H9 (cell line): ENCODE measurements around the gene SEC61A1. TPM values are rescaled to one million over a fixed set of nuclear protein-coding genes. Genes with fewer than 3 reads are reported as not detected.

Source experiments
- DNase-seq: peaks from one replicate; pipeline ENCODE4 v3.0.0-alpha.2; 2017
- H2AFZ ChIP-seq: one replicate; pipeline ENCODE4 v1.6.1; 2013; ENCODE audit warnings: mild to moderate bottlenecking, low read length, control low read depth, moderate library complexity
- H2AK5ac ChIP-seq: 2 replicates; pipeline ENCODE4 v1.6.1; 2013; ENCODE audit warnings: low read length, control low read depth, mixed read lengths; ENCODE audit not compliant: insufficient read length
- H2BK120ac ChIP-seq: one replicate; pipeline ENCODE4 v1.6.1; 2013; ENCODE audit warnings: low read depth, mild to moderate bottlenecking, low read length, control low read depth, inconsistent platforms; ENCODE audit not compliant: poor library complexity, severe bottlenecking
- H2BK12ac ChIP-seq: 2 replicates; pipeline ENCODE4 v1.6.1; 2013; ENCODE audit warnings: low read length, control low read depth, mixed read lengths, low read depth; ENCODE audit not compliant: insufficient read length
- H2BK15ac ChIP-seq: 2 replicates; pipeline ENCODE4 v1.6.1; 2013; ENCODE audit warnings: low read depth, low read length, control low read depth
- H2BK20ac ChIP-seq: one replicate; pipeline ENCODE4 v1.6.1; 2013; ENCODE audit warnings: low read depth, mild to moderate bottlenecking, low read length, control low read depth, inconsistent platforms; ENCODE audit not compliant: poor library complexity, severe bottlenecking
- H2BK5ac ChIP-seq: 2 replicates; pipeline ENCODE4 v1.6.1; 2013; ENCODE audit warnings: low read length, control low read depth, mixed read lengths; ENCODE audit not compliant: insufficient read length
- H3K14ac ChIP-seq: 2 replicates; pipeline ENCODE4 v1.6.1; 2013; ENCODE audit warnings: low read length, control low read depth; ENCODE audit not compliant: insufficient read depth
- H3K18ac ChIP-seq: 2 replicates; pipeline ENCODE4 v1.6.1; 2013; ENCODE audit warnings: low read depth, mild to moderate bottlenecking, mixed read lengths, low read length, control low read depth; ENCODE audit not compliant: insufficient read length
- H3K23ac ChIP-seq: 2 replicates; pipeline ENCODE4 v1.6.1; 2013; ENCODE audit warnings: low read length, control low read depth, mixed read lengths, low read depth; ENCODE audit not compliant: insufficient read length
- H3K23me2 ChIP-seq: 2 replicates; pipeline ENCODE4 v1.6.1; 2013; ENCODE audit warnings: low read depth, mild to moderate bottlenecking, mixed read lengths, low read length, control low read depth; ENCODE audit not compliant: insufficient read length, poor library complexity, severe bottlenecking
- H3K27ac ChIP-seq: 2 replicates; pipeline ENCODE4 v1.5.1; 2013; ENCODE audit warnings: low read length, control low read depth, mixed read lengths, low read depth; ENCODE audit not compliant: insufficient read length
- H3K27me3 ChIP-seq: 2 replicates; pipeline ENCODE4 v1.6.1; 2013; ENCODE audit warnings: low read length, control low read depth, inconsistent platforms; ENCODE audit not compliant: insufficient read depth
- H3K4ac ChIP-seq: 2 replicates; pipeline ENCODE4 v1.6.1; 2013; ENCODE audit warnings: low read depth, mild to moderate bottlenecking, control low read depth, inconsistent platforms, low read length, moderate library complexity
- H3K4me1 ChIP-seq: 2 replicates; pipeline ENCODE4 v1.6.1; 2013; ENCODE audit warnings: low read length, control low read depth, inconsistent platforms; ENCODE audit not compliant: insufficient read depth
- H3K4me2 ChIP-seq: 2 replicates; pipeline ENCODE4 v1.6.1; 2013; ENCODE audit warnings: low read length, control low read depth, mixed read lengths; ENCODE audit not compliant: insufficient read length, insufficient read depth
- H3K56ac ChIP-seq: 2 replicates; pipeline ENCODE4 v1.6.1; 2013; ENCODE audit warnings: low read depth, mild to moderate bottlenecking, mixed read lengths, low read length, control low read depth; ENCODE audit not compliant: insufficient read length
- H3K79me1 ChIP-seq: 2 replicates; pipeline ENCODE4 v1.6.1; 2013; ENCODE audit warnings: low read depth, mild to moderate bottlenecking, moderate library complexity, low read length, control low read depth, inconsistent platforms; ENCODE audit not compliant: insufficient read depth, poor library complexity, severe bottlenecking
- H3K79me2 ChIP-seq: 2 replicates; pipeline ENCODE4 v1.6.1; 2013; ENCODE audit warnings: low read length, control low read depth, inconsistent platforms; ENCODE audit not compliant: insufficient read depth
- H3K9ac ChIP-seq: 2 replicates; pipeline ENCODE4 v1.6.1; 2013; ENCODE audit warnings: low read length, control low read depth, mixed read lengths; ENCODE audit not compliant: insufficient read length; ENCODE audit errors: extremely low read depth
- H3K9me3 ChIP-seq: one replicate; pipeline ENCODE4 v1.6.1; 2013; ENCODE audit warnings: low read depth, low read length, inconsistent platforms; ENCODE audit not compliant: control insufficient read depth
- H3T11ph ChIP-seq: one replicate; pipeline ENCODE4 v1.6.1; 2013; ENCODE audit warnings: mild to moderate bottlenecking, low read length, control low read depth, inconsistent platforms
- H4K20me1 ChIP-seq: one replicate; pipeline ENCODE4 v1.6.1; 2013; ENCODE audit not compliant: control insufficient read depth, insufficient read length, insufficient read depth
- H4K5ac ChIP-seq: 2 replicates; pipeline ENCODE4 v1.6.1; 2013; ENCODE audit warnings: low read depth, mild to moderate bottlenecking, mixed read lengths, low read length, control low read depth; ENCODE audit not compliant: insufficient read length
- H4K8ac ChIP-seq: replicated peaks from 2 replicates; pipeline ENCODE4 v1.6.1; 2013; ENCODE audit warnings: low read length, control low read depth, mixed read lengths, low read depth; ENCODE audit not compliant: insufficient read length
- H4K91ac ChIP-seq: 2 replicates; pipeline ENCODE4 v1.6.1; 2013; ENCODE audit warnings: low read depth, mild to moderate bottlenecking, moderate library complexity, mixed read lengths, low read length, control low read depth; ENCODE audit not compliant: insufficient read length
- H3K27ac Mint-ChIP-seq, 3 experiments: 2 replicates in 2 of 3; 3 replicates in 1 of 3; pipeline ENCODE4 v1.8.0; 2020 to 2021; ENCODE audit warnings: mixed read lengths in 3 of 3, mild to moderate bottlenecking in 1 of 3, moderate library complexity in 1 of 3
- H3K27me3 Mint-ChIP-seq: 2 replicates; pipeline ENCODE4 v1.8.0; 2021; ENCODE audit warnings: low read depth, mild to moderate bottlenecking, moderate library complexity, mixed read lengths
- H3K36me3 Mint-ChIP-seq, 3 experiments: 2 replicates in 2 of 3; 3 replicates in 1 of 3; pipeline ENCODE4 v1.8.0; 2020 to 2021; ENCODE audit warnings: low read depth in 3 of 3, mixed read lengths in 3 of 3; ENCODE audit not compliant: insufficient read depth in 1 of 3
- H3K4me1 Mint-ChIP-seq, 2 experiments: 2 replicates each; pipeline ENCODE4 v1.8.0; 2020; ENCODE audit warnings: mixed read lengths in 2 of 2
- H3K4me3 Mint-ChIP-seq, 2 experiments: 2 replicates in 1 of 2; 3 replicates in 1 of 2; pipeline ENCODE4 v1.8.0; 2020 to 2021; ENCODE audit warnings: mild to moderate bottlenecking in 2 of 2, mixed read lengths in 2 of 2, moderate library complexity in 1 of 2
- H3K9me3 Mint-ChIP-seq, 2 experiments: 2 replicates in 1 of 2; 3 replicates in 1 of 2; pipeline ENCODE4 v1.8.0; 2020; ENCODE audit warnings: mild to moderate bottlenecking in 2 of 2, mixed read lengths in 2 of 2, moderate library complexity in 1 of 2
- WGBS: extraction: QIAGEN DNeasy Blood & Tissue Kit; methylation state at CpG from one replicate; pipeline ENCODE4 v1.1.7; 2013; ENCODE audit warnings: missing lambda C conversion rate, low lambda C conversion rate, mixed read lengths; ENCODE audit not compliant: insufficient read length; ENCODE audit errors: extremely low coverage; 5-methylcytosine and 5-hydroxymethylcytosine counted together
- total RNA-seq: library from RNA; stranded (reverse); gene quantifications from 2 replicates; pipeline ENCODE4 v1.2.1, GENCODE V29; 2021
- TF ChIP-seq, protein P1 (sequence below): fragments of 200-600 bp; sonication (generic); conservative IDR thresholded peaks from 3 replicates; pipeline ENCODE4 v1.8.0; 2021; ENCODE audit warnings: antibody characterized with exemption, mild to moderate bottlenecking

Gene SEC61A1
- total RNA-seq, 1 experiment from 2014 or later = 146 TPM

DNA sequence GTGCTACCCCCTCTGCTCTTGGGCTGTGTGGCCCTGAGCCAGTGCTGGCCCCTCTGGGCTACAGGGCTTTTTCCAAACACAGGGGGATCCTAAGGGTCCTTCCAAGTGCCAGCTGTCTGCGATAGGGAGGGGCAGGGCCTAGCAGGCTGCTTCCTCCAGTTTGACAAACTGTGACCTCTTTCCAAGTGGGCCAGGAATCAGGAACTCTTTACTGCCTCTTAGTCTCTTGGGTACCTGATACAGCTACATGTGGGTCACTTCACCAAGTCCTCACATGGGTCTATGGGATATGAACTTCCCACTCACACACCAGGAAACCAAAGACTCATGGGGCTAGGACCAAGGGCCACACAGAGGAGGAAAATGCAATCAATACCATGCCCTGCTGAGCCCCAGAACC, 25.4 kb downstream of the SEC61A1 start:
- no peak for DNase-seq

More for the DNA sequence above, 25.4 kb downstream of the SEC61A1 start:
- Histone ChIP-seq H3K27me3 (no peaks in the 10 kb centered on the region), H3K18ac (no peak overlapping the region), H3K4ac (no peak overlapping the region), H4K8ac (no peak overlapping the region), H3K27ac (no peak overlapping the region), H2BK20ac (no peak overlapping the region), H2AFZ (no peak overlapping the region), H3K14ac (no peak overlapping the region), H3K4me2 (no peak overlapping the region), H3K79me2 (no peaks in the 10 kb centered on the region), H2BK12ac (no peak overlapping the region), H2AK5ac (no peak overlapping the region), H4K5ac (no peak overlapping the region), H3K23me2 (peaks cover 12% of the 10 kb centered on the region), H3K9ac (no peak overlapping the region), H3K4me1 (peaks cover 6% of the 10 kb centered on the region; the same call in 1 of the 2 replicates), H2BK120ac (no peak overlapping the region), H4K20me1 (no peaks in the 10 kb centered on the region), H3K56ac (no peak overlapping the region), H3K9me3 (no peaks in the 10 kb centered on the region), H2BK5ac (no peak overlapping the region), H4K91ac (no peak overlapping the region), H3K23ac (no peak overlapping the region), H2BK15ac (no peak overlapping the region), H3K79me1 (no peaks in the 10 kb centered on the region), H3T11ph (no peak overlapping the region)
- Mint-ChIP-seq H3K4me1 (peaks cover 11 to 15% of the 10 kb centered on the region in 2 experiments), H3K27me3 (peaks cover 13% of the 10 kb centered on the region), H3K27ac (no peak overlapping the region), H3K9me3 (no peaks in the 10 kb centered on the region), H3K36me3 (peaks cover 18 to 46% (median 41%) of the 10 kb centered on the region in 3 experiments; a peak in 6 of 7 replicates), H3K4me3 (peak overlapping the region; percentile 42 to 43; a peak in 3 of 5 replicates)
- TF ChIP-seq, protein P1, sequence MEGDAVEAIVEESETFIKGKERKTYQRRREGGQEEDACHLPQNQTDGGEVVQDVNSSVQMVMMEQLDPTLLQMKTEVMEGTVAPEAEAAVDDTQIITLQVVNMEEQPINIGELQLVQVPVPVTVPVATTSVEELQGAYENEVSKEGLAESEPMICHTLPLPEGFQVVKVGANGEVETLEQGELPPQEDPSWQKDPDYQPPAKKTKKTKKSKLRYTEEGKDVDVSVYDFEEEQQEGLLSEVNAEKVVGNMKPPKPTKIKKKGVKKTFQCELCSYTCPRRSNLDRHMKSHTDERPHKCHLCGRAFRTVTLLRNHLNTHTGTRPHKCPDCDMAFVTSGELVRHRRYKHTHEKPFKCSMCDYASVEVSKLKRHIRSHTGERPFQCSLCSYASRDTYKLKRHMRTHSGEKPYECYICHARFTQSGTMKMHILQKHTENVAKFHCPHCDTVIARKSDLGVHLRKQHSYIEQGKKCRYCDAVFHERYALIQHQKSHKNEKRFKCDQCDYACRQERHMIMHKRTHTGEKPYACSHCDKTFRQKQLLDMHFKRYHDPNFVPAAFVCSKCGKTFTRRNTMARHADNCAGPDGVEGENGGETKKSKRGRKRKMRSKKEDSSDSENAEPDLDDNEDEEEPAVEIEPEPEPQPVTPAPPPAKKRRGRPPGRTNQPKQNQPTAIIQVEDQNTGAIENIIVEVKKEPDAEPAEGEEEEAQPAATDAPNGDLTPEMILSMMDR = no peak
- WGBS = no CpG with 5 or more reads among the region's 1 CpG
